K562 (cell line): ENCODE data around the gene PDE11A. TPM values are rescaled to one million over a fixed set of nuclear protein-coding genes. Genes with fewer than 3 reads are reported as not detected.

Experiments used
- ARHGAP35 ChIP-seq: fragments of 450-650 bp; IDR thresholded peaks from 2 replicates; pipeline ENCODE4 v1.6.1; 2018; ENCODE audit not compliant: partially characterized antibody
- ATF4 ChIP-seq: fragments of 450-650 bp; formaldehyde crosslinking; IDR thresholded peaks from 2 replicates; pipeline ENCODE4 v1.4.0; 2022; ENCODE audit warnings: mild to moderate bottlenecking, moderate library complexity
- CBX5 ChIP-seq: IDR thresholded peaks from 2 replicates; pipeline ENCODE4 v1.6.1; 2014; ENCODE audit warnings: low read depth, borderline replicate concordance
- CREB3 ChIP-seq: fragments of 450-650 bp; conservative IDR thresholded peaks from 2 replicates; pipeline ENCODE4 v1.6.1; 2016; ENCODE audit warnings: missing genetic modification characterization, low read depth, mild to moderate bottlenecking, missing compliant biosample characterization, moderate library complexity
- E4F1 ChIP-seq: fragments of 250-450 bp; sonication (Bioruptor Pico); IDR thresholded peaks from 2 replicates; pipeline ENCODE4 v1.5.0; 2021; ENCODE audit warnings: mild to moderate bottlenecking, borderline replicate concordance
- GMEB1 ChIP-seq: fragments of 250-450 bp; sonication (Bioruptor Pico); IDR thresholded peaks from 2 replicates; pipeline ENCODE4 v1.4.0; 2020; ENCODE audit warnings: mild to moderate bottlenecking
- HDAC3 ChIP-seq: fragments of 450-650 bp; IDR thresholded peaks from 2 replicates; pipeline ENCODE4 v1.6.1; 2018; ENCODE audit warnings: borderline replicate concordance, mild to moderate bottlenecking, moderate library complexity; ENCODE audit not compliant: partially characterized antibody
- HEY1 ChIP-seq: fragments of 250-450 bp; sonication (Bioruptor Pico); IDR thresholded peaks from 2 replicates; pipeline ENCODE4 v1.5.0; 2020; ENCODE audit warnings: mild to moderate bottlenecking, moderate library complexity, borderline replicate concordance
- ILF3 ChIP-seq: fragments of 450-650 bp; IDR thresholded peaks from 2 replicates; pipeline ENCODE4 v1.6.1; 2018; ENCODE audit warnings: antibody characterized with exemption, mild to moderate bottlenecking, moderate library complexity, borderline replicate concordance
- POLR2A ChIP-seq: fragments of 450-650 bp; conservative IDR thresholded peaks from 2 replicates; pipeline ENCODE4 v1.6.1; 2016
- SIN3B ChIP-seq: fragments of 450-650 bp; IDR thresholded peaks from 2 replicates; pipeline ENCODE4 v1.6.1; 2017; ENCODE audit warnings: low read depth, mild to moderate bottlenecking, moderate library complexity
- TCF7 ChIP-seq: sonication (generic); IDR thresholded peaks from 2 replicates; pipeline ENCODE4 v1.6.1; 2016; ENCODE audit warnings: antibody characterized with exemption, borderline replicate concordance
- TFAM ChIP-seq: fragments of 250-450 bp; sonication (Bioruptor Pico); conservative IDR thresholded peaks from 2 replicates; pipeline ENCODE4 v1.5.0; 2021; ENCODE audit warnings: mild to moderate bottlenecking, moderate library complexity
- THRA ChIP-seq: fragments of 450-650 bp; IDR thresholded peaks from 2 replicates; pipeline ENCODE4 v1.6.1; 2017; ENCODE audit warnings: mild to moderate bottlenecking, moderate library complexity
- ZNF212 ChIP-seq: fragments of 450-650 bp; formaldehyde crosslinking; IDR thresholded peaks from 2 replicates; pipeline ENCODE4 v1.4.0; 2020; ENCODE audit warnings: mild to moderate bottlenecking
- ZNF3 ChIP-seq: fragments of 250-450 bp; sonication (Bioruptor Pico); IDR thresholded peaks from 2 replicates; pipeline ENCODE4 v1.5.0; 2021; ENCODE audit warnings: mild to moderate bottlenecking, moderate library complexity
- ZNF77 ChIP-seq: fragments of 250-450 bp; sonication (Bioruptor Pico); IDR thresholded peaks from 2 replicates; pipeline ENCODE4 v1.5.0; 2020
- polyA plus RNA-seq, 8 experiments: library from polyadenylated mRNA; depleted of rRNA in 4 of 8; stranded (reverse) in 5 of 8; unstranded in 3 of 8; fragments of >200 nt; fragmentation: Nextera tagmentation in 2 of 8; fragmentation: Illumina TruSeq in 1 of 8; extraction: Ambion mirVana in 2 of 8; extraction: Trizol in 1 of 8; gene quantifications; 2 replicates each; pipeline versions ENCODE4 v1.2.1 to v1.2.3, GENCODE V29; 2011 to 2014; ENCODE audit warnings: inconsistent platforms in 1 of 8, missing spikeins in 1 of 8
- total RNA-seq, 7 experiments: library from RNA; depleted of rRNA in 6 of 7; stranded (reverse); fragments of >200 nt in 6 of 7; fragmentation: Illumina TruSeq in 2 of 7; extraction: Trizol in 2 of 7; gene quantifications; 2 replicates each; pipeline versions ENCODE4 v1.2.1 to v1.2.3, GENCODE V29; 2011 to 2021; ENCODE audit warnings: low replicate concordance in 1 of 7

The PDE11A gene
- total and polyA plus RNA-seq, 9 of the 15 experiments (the other 6 are each of a cell fraction or from before 2014, with no cell fraction given), result 3.2 to 22.1 (median 5.7) TPM

- TF ChIP-seq CREB3 (tag), result 0 out of 2 replicates have a peak, but pooled peaks have one; percentile 22
- TF ChIP-seq ZNF77 (CRISPR knock-in tag), result no peak
- TF ChIP-seq ILF3, result no peak
- TF ChIP-seq CBX5, result peak; percentile 90
- no peak for TF ChIP-seq HDAC3
- no peak for TF ChIP-seq TCF7
- no peak for TF ChIP-seq ZNF212
- TF ChIP-seq ARHGAP35, result no peak
- TF ChIP-seq E4F1, result 0 out of 2 replicates have a peak, but pooled peaks have one; percentile 22
- no peak for TF ChIP-seq TFAM (CRISPR knock-in tag)
- 0 out of 2 replicates have a peak, but pooled peaks have one; percentile 18 for TF ChIP-seq ATF4
- no peak for TF ChIP-seq THRA
- TF ChIP-seq HEY1 (CRISPR knock-in tag), result no peak
- TF ChIP-seq ZNF3 (CRISPR knock-in tag), result no peak
- peak; percentile 87 for TF ChIP-seq POLR2A
- no peak; the same call in 1 of the 2 replicates for TF ChIP-seq SIN3B
- TF ChIP-seq GMEB1 (CRISPR knock-in tag), result no peak
These were observed at the start of gene PDE11A (continued) for GRCh38 chr2:178072383-178073301.
